OCI-LY1 (cell line): ENCODE results near the gene RPL41.

Source experiments
- EZH2 ChIP-seq: fragments of 200-600 bp; sonication (generic), shearing (Covaris generic); IDR thresholded peaks from 2 replicates; pipeline ENCODE4 v1.8.0; 2017; ENCODE audit warnings: borderline replicate concordance, mixed run types, mild to moderate bottlenecking, antibody characterized with exemption, low read length, moderate library complexity, mixed read lengths
- TF ChIP-seq, protein P1 (sequence below): fragments of 200-600 bp; sonication (generic), shearing (Covaris generic); IDR thresholded peaks from 2 replicates; pipeline ENCODE4 v1.5.1; 2017; ENCODE audit warnings: mild to moderate bottlenecking, antibody characterized with exemption, low read length, moderate library complexity, mixed read lengths

- TF ChIP-seq, protein P1, sequence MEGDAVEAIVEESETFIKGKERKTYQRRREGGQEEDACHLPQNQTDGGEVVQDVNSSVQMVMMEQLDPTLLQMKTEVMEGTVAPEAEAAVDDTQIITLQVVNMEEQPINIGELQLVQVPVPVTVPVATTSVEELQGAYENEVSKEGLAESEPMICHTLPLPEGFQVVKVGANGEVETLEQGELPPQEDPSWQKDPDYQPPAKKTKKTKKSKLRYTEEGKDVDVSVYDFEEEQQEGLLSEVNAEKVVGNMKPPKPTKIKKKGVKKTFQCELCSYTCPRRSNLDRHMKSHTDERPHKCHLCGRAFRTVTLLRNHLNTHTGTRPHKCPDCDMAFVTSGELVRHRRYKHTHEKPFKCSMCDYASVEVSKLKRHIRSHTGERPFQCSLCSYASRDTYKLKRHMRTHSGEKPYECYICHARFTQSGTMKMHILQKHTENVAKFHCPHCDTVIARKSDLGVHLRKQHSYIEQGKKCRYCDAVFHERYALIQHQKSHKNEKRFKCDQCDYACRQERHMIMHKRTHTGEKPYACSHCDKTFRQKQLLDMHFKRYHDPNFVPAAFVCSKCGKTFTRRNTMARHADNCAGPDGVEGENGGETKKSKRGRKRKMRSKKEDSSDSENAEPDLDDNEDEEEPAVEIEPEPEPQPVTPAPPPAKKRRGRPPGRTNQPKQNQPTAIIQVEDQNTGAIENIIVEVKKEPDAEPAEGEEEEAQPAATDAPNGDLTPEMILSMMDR, result no peak
- no peak for TF ChIP-seq EZH2
Measured at GRCh38 chr12:56099787-56100186, 16.6 kb upstream of the RPL41 start.
